Transverse colon (tissue), 4 donors: Measurements from ENCODE around the gene CKM. TPM values are rescaled to one million over a fixed set of nuclear protein-coding genes. Genes with fewer than 3 reads are reported as not detected.

Experiments
- DNase-seq: peaks from one replicate; pipeline ENCODE4 v3.0.0-alpha.2; 2019
- H3K27ac ChIP-seq, 4 donors: fragments of 200-600 bp; sonication (generic); 2 replicates each; pipeline ENCODE4 v1.5.1; 2016 to 2018; ENCODE audit warnings: inconsistent platforms in 4 of 4
- H3K27me3 ChIP-seq: fragments of 200-600 bp; sonication (generic); 2 replicates; pipeline ENCODE4 v1.5.1; 2017; ENCODE audit warnings: inconsistent platforms
- H3K36me3 ChIP-seq, 4 donors: fragments of 200-600 bp; sonication (generic); 2 replicates each; pipeline ENCODE4 v1.5.1; 2017 to 2019; ENCODE audit warnings: inconsistent platforms in 4 of 4
- H3K4me1 ChIP-seq, 4 donors: fragments of 200-600 bp; sonication (generic); 2 replicates each; pipeline ENCODE4 v1.5.1; 2017 to 2020; ENCODE audit warnings: inconsistent platforms in 4 of 4
- H3K4me3 ChIP-seq, 4 donors: fragments of 200-600 bp; sonication (generic); 1 replicate in 1 of 4; 2 replicates in 3 of 4; pipeline versions ENCODE4 v1.5.1 to v1.6.1; 2017 to 2019; ENCODE audit warnings: inconsistent platforms in 4 of 4
- H3K9me3 ChIP-seq, 2 donors: fragments of 200-600 bp; sonication (generic); 2 replicates each; pipeline ENCODE4 v1.5.1; 2017 to 2019; ENCODE audit warnings: inconsistent platforms in 2 of 2
- EP300 ChIP-seq: sonication (generic); formaldehyde crosslinking; IDR thresholded peaks from one replicate; pipeline ENCODE4 v1.6.1; 2017; ENCODE audit warnings: antibody characterized with exemption, low read depth
- POLR2A ChIP-seq: fragments of 450-650 bp; IDR thresholded peaks from one replicate; pipeline ENCODE4 v1.6.1; 2016; ENCODE audit warnings: antibody characterized with exemption, mild to moderate bottlenecking, moderate library complexity
- POLR2AphosphoS5 ChIP-seq, 3 donors: sonication (generic); formaldehyde crosslinking; IDR thresholded peaks; one replicate each; pipeline ENCODE4 v1.6.1; 2016; ENCODE audit warnings: antibody characterized with exemption in 3 of 3
- WGBS, 2 donors: methylation state at CpG; one replicate each; pipeline ENCODE4 v1.1.5; 2018; ENCODE audit warnings: low coverage in 1 of 2; 5-methylcytosine and 5-hydroxymethylcytosine counted together
- in situ Hi-C, 4 donors: fragments of 200-750 bp; cut with MboI; loops; one replicate each; pipeline versions ENCODE4 v1.15.0 to v1.15.1; 2017; ENCODE audit warnings: low sequenced_read_pairs in 3 of 4, low pct_ligation_motif_present in 1 of 4, low pct_unique_long_range_greater_than_20kb in 1 of 4
- intact Hi-C: fragments of 100-400 bp; cut with DNase I; formaldehyde crosslinking; loops from one replicate; pipeline ENCODE4 v1.15.1; 2023; ENCODE audit warnings: low total_unique reads
- total RNA-seq, 4 donors: library from RNA; depleted of rRNA; stranded (reverse); fragments of >200 nt; gene quantifications; one replicate each; pipeline ENCODE4 v1.1.0, GENCODE V29; 2016
- TF ChIP-seq, protein P1 (sequence below), 5 experiments: fragments of 200-600 bp in 3 of 5; fragments of 450-650 bp in 2 of 5; sonication (generic) in 3 of 5; IDR thresholded peaks; 1 replicate in 2 of 5; 2 replicates in 3 of 5; pipeline ENCODE4 v1.5.1; 2016 to 2017; ENCODE audit warnings: antibody characterized with exemption in 5 of 5, inconsistent platforms in 3 of 5, mild to moderate bottlenecking in 2 of 5, moderate library complexity in 1 of 5

CKM gene
- total RNA-seq, 4 donors from 2014 or later = 4.0 to 32.2 (median 27.9) TPM; not detected in 1

DNA sequence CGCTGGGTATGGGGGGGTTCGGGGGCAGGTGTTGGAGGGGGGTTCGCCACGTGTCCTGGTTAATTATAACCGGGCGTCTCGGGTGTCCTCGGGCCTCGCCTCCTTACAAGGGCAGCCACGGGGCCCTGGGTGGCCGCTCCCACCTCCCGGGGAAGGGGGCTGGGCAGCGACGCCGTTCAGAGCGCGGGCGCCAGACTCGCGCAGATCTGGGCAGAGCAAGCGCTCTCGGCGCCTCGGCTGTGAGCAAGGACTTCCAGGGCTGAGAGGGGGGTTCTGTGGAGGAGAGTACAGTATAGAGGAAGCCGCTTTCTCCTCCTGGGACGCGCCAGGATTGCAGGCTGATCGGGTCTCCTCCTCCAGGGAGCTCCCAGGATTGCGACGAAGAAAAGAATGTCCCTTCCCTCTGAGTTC, 1.0 kb upstream of the CKM start:
- Histone ChIP-seq H3K27ac (peak overlapping the region in 3 of 4 donors; percentile 4 to 67 (median 57)), H3K4me3 (peak overlapping the region in 3 of 4 donors; percentile 7 to 23 (median 9)), H3K9me3 (no peaks in the 10 kb centered on the region), H3K36me3 (no peaks in the 10 kb centered on the region), H3K27me3 (peaks cover 34% of the 10 kb centered on the region), H3K4me1 (peaks cover 5 to 14% (median 9%) of the 10 kb centered on the region in 4 donors)
- WGBS, 2 donors = 6% methylated on average over 30 of the region's 30 CpGs; no CpG with 5 or more reads in 1 of the 2 donors
- TF ChIP-seq POLR2AphosphoS5 (IDR thresholded peaks at IDR 0.05) = peak in 2 of 3 donors; percentile 35 to 43
- TF ChIP-seq, protein P1, sequence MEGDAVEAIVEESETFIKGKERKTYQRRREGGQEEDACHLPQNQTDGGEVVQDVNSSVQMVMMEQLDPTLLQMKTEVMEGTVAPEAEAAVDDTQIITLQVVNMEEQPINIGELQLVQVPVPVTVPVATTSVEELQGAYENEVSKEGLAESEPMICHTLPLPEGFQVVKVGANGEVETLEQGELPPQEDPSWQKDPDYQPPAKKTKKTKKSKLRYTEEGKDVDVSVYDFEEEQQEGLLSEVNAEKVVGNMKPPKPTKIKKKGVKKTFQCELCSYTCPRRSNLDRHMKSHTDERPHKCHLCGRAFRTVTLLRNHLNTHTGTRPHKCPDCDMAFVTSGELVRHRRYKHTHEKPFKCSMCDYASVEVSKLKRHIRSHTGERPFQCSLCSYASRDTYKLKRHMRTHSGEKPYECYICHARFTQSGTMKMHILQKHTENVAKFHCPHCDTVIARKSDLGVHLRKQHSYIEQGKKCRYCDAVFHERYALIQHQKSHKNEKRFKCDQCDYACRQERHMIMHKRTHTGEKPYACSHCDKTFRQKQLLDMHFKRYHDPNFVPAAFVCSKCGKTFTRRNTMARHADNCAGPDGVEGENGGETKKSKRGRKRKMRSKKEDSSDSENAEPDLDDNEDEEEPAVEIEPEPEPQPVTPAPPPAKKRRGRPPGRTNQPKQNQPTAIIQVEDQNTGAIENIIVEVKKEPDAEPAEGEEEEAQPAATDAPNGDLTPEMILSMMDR (IDR thresholded peaks at IDR 0.05) = no peak
- intact Hi-C loops = no loop called here
- in situ Hi-C loops = no loop called here
- DNase-seq = peak; percentile 14

DNA sequence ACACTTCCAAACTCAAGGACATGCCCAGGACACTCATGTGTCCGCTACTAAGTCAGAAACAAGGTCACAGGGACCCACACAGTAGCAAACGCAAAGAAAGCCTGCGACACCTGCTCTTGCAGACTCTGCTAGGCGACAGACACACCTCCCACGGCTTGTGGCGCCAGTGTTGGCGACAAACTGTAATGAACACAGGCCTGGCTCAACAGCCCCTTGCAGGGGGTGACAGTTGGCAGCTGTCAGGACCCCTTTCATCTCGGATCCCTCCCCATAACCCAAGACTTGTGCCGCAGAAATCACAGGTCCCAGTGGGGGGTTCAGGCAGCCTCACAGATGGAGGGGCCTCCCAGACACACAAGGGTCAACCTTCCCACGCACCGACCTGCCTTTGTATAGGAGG, 364 bp downstream of the CKM start:
- Histone ChIP-seq H3K27me3 (peaks cover 41% of the 10 kb centered on the region), H3K9me3 (no peaks in the 10 kb centered on the region), H3K27ac (peak overlapping the region in 2 of 4 donors; percentile 42 to 67), H3K4me1 (peaks cover 5 to 14% (median 9%) of the 10 kb centered on the region in 4 donors), H3K36me3 (no peaks in the 10 kb centered on the region), H3K4me3 (no peak overlapping the region)
- 44% methylated on average over 11 of the region's 11 CpGs; no CpG with 5 or more reads in 1 of the 2 donors for WGBS, 2 donors
- intact Hi-C loops = no loop called here
- no peak for TF ChIP-seq POLR2A
- TF ChIP-seq EP300 = no peak
- TF ChIP-seq POLR2AphosphoS5 (IDR thresholded peaks at IDR 0.05) = no peak
- TF ChIP-seq, protein P1 (IDR thresholded peaks at IDR 0.05) = no peak
- no peak for DNase-seq
- in situ Hi-C loops = no loop called here

DNA sequence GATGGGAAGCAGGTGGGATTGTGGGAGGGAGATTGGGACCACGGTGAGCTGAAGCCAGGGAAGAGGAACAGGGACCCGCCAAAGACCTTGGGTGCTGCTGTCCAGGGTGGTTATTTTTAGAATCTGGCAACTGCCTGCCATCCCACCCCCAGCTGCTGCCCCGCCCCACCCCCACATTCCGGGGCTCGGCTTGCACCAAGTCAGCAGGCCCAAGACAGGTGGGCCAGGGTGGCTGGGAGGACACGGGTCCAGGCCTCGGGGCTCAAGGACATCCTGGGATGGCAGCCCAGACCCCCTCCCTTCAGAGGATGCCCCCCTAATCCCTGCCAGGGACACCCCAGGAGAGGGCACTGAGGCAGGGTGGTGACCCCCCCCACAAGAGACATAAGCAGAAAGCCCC, 827 bp downstream of the CKM start:
- WGBS, 2 donors = 45% methylated on average over 5 of the region's 7 CpGs; no CpG with 5 or more reads in 1 of the 2 donors
- H3K27me3 ChIP-seq = peaks cover 45% of the 10 kb centered on the region

DNA sequence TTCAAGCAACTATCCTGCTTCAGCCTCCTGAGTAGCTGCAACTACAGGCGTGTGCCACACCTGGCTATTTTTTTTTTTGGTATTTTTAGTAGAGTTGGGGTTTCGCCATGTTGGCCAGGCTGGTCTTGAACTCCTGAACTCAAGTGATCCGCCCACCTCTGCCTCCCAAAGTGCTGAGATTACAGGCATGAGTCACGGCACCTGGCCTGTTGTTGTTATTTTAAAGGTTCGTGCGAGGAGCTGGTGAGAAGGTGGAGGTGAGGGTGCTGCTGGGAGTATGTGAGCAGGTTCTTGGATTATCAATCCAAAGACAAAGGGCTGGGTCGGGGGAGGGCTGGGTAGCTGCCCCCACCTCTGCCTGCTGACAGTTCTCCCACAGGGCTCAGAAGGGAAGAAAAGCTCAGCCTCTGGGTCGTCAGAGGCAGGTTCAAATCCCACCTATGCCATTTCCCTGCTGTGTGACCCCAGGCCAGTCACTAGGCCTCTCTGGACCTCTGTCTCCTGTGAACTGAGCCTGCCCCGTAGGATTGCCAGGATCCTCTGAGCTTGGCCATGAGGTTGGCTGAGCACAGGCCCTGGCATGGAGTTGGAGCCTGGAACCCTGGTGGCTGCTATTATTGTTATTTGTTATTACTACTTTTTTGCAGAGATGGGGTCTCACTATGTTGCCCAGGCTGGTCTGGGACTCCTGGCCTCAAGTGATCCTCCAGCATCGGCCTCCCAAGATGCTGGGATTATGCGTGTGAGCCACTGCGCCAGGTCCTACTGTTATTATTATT, 1.5 kb downstream of the CKM start:
- in situ Hi-C loops (no loop called here), intact Hi-C loops (no loop called here)
- no peaks in the 10 kb centered on the region for H3K36me3 ChIP-seq
- TF ChIP-seq EP300 (no peak), POLR2AphosphoS5 (IDR thresholded peaks at IDR 0.05) (no peak), POLR2A (no peak)
- TF ChIP-seq, protein P1 (IDR thresholded peaks at IDR 0.05) = no peak
- 63 to 73% methylated on average over 2 to 12 of the region's 12 CpGs for WGBS, 2 donors
- H3K4me1 ChIP-seq = peaks cover 5 to 11% (median 8%) of the 10 kb centered on the region in 4 donors
- no peaks in the 10 kb centered on the region for H3K9me3 ChIP-seq
- peaks cover 52% of the 10 kb centered on the region for H3K27me3 ChIP-seq
- DNase-seq = no peak
- no peak overlapping the region for H3K27ac ChIP-seq
- H3K4me3 ChIP-seq = no peak overlapping the region

More for the DNA sequence above, 827 bp downstream of the CKM start:
- Histone ChIP-seq H3K27ac (no peak overlapping the region), H3K36me3 (no peaks in the 10 kb centered on the region), H3K9me3 (no peaks in the 10 kb centered on the region), H3K4me1 (peaks cover 5 to 14% (median 9%) of the 10 kb centered on the region in 4 donors), H3K4me3 (no peak overlapping the region)
- in situ Hi-C loops = no loop called here
- intact Hi-C loops = no loop called here
- no peak for DNase-seq
- TF ChIP-seq, protein P1 (IDR thresholded peaks at IDR 0.05) = no peak
